ENCODE measurements around the gene TARS1.

GRCh38 chr5:33472805-33473409, 32.1 kb downstream of the TARS1 start:
- no peak for TF ChIP-seq POLR2A (IDR thresholded peaks at IDR 0.05; ENCODE audit: low read depth, low read length)
- no peak for TF ChIP-seq CEBPB (IDR thresholded peaks at IDR 0.05; ENCODE audit: borderline replicate concordance in 1 of 2, low read depth in 2 of 2, low read length in 2 of 2)
- TF ChIP-seq ATF2 (IDR thresholded peaks at IDR 0.05; ENCODE audit: low read length) = no peak
- no peak for TF ChIP-seq NFIC (IDR thresholded peaks at IDR 0.05; ENCODE audit: low read depth, low read length)
- TF ChIP-seq REST (IDR thresholded peaks at IDR 0.05; ENCODE audit: low read depth, low read length) = no peak
- TF ChIP-seq ZNF274 (IDR thresholded peaks at IDR 0.05; ENCODE audit: insufficient read depth, insufficient read length) = no peak
